ENCODE data around the gene CCDC124.
A peak's percentile ranks its signal among the peaks of the same experiment; 100 is the strongest.

The CCDC124 gene

DNA sequence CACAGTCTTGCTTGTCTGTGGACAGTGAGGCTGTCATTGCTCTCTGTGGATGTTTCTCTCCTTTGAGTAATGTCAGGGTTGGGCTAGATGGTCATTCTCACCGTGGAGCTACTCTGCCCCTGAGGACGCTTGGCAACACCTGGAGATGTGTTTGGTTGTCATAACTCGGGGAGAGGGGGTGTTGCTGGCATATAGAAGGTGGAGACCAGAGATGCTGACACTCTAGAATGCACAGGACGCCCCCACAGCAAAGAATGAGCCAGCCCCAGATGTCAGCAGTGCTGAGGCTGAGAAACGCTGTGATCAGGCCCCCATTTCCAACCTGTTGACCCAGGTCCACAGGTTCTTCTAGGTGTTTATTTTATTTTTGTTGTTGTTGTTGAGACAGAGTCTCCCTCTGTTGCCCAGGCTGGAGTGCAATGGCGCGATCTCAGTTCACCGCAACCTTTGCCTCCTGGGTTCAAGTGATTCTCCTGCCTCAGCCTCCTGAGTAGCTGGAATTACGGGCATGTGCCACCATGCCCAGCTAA is 4.6 kb downstream of the CCDC124 start:
- no peak for DNase-seq (ENCODE audit: low read depth)
- no peak overlapping the region for H3K4me3 ChIP-seq (replicated peaks; ENCODE audit: low read depth, low read length)
- TF ChIP-seq, protein P1, sequence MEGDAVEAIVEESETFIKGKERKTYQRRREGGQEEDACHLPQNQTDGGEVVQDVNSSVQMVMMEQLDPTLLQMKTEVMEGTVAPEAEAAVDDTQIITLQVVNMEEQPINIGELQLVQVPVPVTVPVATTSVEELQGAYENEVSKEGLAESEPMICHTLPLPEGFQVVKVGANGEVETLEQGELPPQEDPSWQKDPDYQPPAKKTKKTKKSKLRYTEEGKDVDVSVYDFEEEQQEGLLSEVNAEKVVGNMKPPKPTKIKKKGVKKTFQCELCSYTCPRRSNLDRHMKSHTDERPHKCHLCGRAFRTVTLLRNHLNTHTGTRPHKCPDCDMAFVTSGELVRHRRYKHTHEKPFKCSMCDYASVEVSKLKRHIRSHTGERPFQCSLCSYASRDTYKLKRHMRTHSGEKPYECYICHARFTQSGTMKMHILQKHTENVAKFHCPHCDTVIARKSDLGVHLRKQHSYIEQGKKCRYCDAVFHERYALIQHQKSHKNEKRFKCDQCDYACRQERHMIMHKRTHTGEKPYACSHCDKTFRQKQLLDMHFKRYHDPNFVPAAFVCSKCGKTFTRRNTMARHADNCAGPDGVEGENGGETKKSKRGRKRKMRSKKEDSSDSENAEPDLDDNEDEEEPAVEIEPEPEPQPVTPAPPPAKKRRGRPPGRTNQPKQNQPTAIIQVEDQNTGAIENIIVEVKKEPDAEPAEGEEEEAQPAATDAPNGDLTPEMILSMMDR (IDR thresholded peaks at IDR 0.05; ENCODE audit: low read length, missing control alignments): no peak

DNA sequence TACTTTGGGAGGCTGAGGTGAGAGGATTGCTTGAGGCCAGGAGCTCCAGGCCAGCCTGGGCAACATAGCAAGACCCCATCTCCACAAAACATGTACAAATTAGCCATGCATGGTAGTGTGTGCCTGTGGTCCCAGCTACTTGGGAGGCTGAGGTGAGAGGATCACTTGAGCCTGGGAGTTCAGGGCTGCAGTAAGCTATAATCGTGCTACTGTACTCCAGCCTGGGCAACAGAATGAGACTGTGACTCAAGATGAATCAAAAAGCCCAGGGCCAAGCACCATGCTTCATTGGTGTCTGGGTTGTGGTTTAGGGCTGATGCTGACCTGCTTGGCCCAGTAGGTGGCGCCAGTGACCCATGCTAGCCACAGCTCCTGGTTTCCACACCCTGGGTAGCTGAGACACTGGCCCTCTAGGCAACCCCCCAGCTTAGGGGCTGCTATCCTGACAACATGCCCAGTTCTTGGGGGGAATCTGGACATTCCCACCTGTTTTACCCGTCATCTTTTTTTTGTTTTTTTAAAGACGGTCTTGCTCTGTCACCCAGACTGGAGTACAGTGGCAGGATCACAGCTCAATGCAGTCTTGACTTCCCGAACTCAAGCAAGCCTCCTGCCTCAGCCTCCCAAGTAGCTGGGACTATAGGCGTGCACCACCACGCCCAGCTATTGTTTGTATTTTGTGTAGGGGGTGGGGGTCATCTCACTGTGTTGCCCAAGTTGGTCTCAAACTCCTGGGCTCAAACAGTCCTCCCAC is 5.5 kb downstream of the CCDC124 start:
- peak; percentile 83 for DNase-seq (ENCODE audit: low read depth)
- H3K4me3 ChIP-seq (replicated peaks; ENCODE audit: low read depth, low read length): no peak overlapping the region
- TF ChIP-seq, protein P1 (IDR thresholded peaks at IDR 0.05; ENCODE audit: low read length, missing control alignments): peak; percentile 97

DNA sequence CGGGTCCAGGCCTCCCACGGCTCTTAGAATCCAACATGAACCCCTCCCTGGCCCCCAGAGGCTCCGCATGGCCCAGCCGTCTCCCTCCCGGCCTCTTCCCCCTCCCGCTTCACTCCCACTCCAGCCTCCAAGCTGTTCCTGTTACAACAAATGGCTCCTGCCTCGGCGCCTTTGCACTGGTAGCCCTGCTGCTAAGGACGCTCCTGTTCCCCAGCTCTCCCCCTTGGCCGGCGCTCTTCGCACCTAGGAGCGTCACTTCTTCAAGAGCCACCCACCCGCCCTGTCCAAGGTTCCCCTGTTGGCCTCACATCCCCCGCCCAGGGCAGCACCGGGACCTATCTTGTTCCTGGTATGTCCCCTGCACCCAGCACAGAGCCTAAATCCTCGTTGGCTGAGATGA is 9.4 kb downstream of the CCDC124 start:
- H3K4me3 ChIP-seq (replicated peaks; ENCODE audit: low read depth, low read length): no peak overlapping the region
- TF ChIP-seq, protein P1 (IDR thresholded peaks at IDR 0.05; ENCODE audit: low read length, missing control alignments): no peak
- DNase-seq (ENCODE audit: low read depth): no peak

DNA sequence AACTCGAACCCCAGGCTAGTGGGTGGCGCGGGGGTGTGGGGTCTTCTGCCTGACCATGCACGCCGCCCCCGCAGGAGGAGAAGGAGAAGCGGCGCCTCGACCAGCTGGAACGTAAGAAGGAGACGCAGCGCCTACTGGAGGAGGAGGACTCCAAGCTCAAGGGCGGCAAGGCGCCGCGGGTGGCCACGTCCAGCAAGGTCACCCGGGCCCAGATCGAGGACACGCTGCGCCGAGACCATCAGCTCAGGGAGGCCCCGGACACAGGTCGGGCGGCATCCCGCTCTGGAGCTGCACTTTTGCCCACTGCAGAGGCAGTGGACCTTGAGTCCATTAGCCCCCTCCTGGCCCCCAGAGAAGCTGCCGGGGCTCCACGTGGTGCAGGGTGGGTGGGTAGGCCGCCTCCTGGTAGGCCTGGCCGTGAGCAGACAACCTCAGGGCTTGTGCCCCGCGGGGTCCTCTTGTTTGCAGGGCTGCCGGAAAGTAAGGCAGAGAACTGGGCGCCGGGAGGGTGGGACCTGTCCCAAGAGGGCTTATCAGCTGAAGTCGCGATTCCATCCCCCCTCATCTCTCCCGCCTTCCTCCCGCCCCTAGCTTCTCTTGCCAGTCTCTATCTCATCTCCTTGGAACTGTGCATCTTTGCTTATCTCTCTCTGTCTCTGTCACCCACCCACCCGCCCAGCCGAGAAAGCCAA is 9.9 kb downstream of the CCDC124 start:
- no peak for DNase-seq (ENCODE audit: low read depth)
- H3K4me3 ChIP-seq (replicated peaks; ENCODE audit: low read depth, low read length): no peak overlapping the region
- TF ChIP-seq, protein P1 (IDR thresholded peaks at IDR 0.05; ENCODE audit: low read length, missing control alignments): no peak

DNA sequence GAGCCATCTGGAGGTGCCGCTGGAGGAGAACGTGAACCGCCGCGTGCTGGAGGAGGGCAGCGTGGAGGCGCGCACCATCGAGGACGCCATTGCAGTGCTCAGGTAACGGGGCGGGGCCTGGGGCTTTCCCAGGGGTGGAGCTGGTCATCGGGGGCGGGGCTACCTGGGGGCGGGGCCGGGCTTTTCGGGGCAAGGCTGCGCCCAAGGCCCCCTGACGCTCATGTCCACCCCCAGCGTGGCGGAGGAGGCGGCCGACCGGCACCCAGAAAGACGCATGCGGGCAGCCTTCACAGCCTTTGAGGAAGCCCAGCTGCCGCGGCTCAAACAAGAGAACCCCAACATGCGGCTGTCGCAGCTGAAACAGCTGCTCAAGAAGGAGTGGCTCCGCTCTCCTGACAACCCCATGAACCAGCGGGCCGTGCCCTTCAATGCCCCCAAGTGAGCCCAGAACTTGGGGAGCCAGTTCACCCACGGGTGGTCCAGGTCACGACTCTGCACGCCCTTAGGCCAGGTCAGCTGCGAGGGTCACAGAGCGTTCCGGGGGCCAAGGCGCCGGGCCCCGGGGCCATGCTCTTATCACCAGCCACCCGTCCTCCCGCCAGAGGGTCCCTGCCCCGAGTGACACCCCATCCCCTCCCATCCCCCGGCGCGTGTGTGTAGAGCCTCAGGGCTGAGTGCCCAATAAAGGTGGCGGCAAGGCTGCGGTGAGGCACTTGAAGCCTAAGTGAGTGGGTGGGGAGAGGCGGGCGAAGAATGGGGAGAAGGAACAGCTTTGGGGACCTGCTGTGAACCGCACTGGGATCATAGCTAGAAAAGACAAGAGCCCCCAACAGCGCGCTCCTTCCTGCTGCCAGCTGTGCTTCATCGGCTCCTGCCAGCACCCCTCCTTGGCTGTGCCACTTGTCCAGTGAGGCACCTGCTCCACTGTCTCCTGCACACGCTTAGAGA is 10.7 kb downstream of the CCDC124 start:
- TF ChIP-seq, protein P1 (IDR thresholded peaks at IDR 0.05; ENCODE audit: low read length, missing control alignments): no peak
- no peak overlapping the region for H3K4me3 ChIP-seq (replicated peaks; ENCODE audit: low read depth, low read length)
- DNase-seq (ENCODE audit: low read depth): no peak

DNA sequence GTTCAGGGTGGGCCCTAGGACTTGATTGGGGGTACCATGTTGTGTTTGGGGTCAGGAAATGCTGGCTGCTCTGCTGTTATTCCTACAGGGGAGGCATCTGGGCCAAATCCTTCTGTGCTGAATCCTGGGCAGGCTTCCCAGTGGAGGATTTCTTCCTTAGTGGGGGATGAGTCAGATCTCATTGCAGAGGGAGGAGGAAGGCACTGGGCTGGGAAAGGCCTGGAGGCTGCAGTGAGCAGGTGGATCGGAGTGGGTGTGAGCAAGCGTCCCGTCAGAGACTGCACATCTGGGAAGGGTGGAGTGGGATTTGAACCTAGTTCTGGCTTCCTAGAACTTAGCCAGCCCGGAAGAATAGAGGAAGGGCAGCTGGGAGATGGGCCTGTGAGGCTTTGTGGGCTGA is 11.5 kb downstream of the CCDC124 start:
- peak; percentile 69 for DNase-seq (ENCODE audit: low read depth)
- TF ChIP-seq, protein P1 (IDR thresholded peaks at IDR 0.05; ENCODE audit: low read length, missing control alignments): no peak
- H3K4me3 ChIP-seq (replicated peaks; ENCODE audit: low read depth, low read length): no peak overlapping the region

All from fibroblast of pulmonary artery (primary cell).